ENCODE measurements around the gene ARPC5.

- TF ChIP-seq CTCF (IDR thresholded peaks at IDR 0.05 in 4 of 5, conservative IDR thresholded peaks at IDR 0.05 in 1 of 5) (no peak), POLR2A (IDR thresholded peaks at IDR 0.05) (no peak)
Observed at GRCh38 chr1:183585038-183585437, 50.5 kb downstream of the ARPC5 start.

Measured in gastrocnemius medialis (tissue), 4 donors.